GM19395 (cell line): ENCODE data around the gene CAMSAP1.

Experiments used
- ATAC-seq: cut with Tn5 transposase; IDR thresholded peaks from one replicate; pipeline ENCODE4 v1.9.1; 2021; ENCODE audit warnings: mild to moderate bottlenecking, moderate library complexity; ENCODE audit not compliant: unreplicated experiment

Gene CAMSAP1

GRCh38 chr9:135883410-135884089, 23.8 kb downstream of the CAMSAP1 start:
- no peak for ATAC-seq

GRCh38 chr9:135882011-135882410, 25.3 kb downstream of the CAMSAP1 start:
- ATAC-seq = no peak

GRCh38 chr9:135880438-135880837, 26.9 kb downstream of the CAMSAP1 start:
- no peak for ATAC-seq

GRCh38 chr9:135879619-135880018, 27.7 kb downstream of the CAMSAP1 start:
- no peak for ATAC-seq

GRCh38 chr9:135879237-135879601, 28.1 kb downstream of the CAMSAP1 start:
- ATAC-seq = no peak

- ATAC-seq = no peak
Measured at GRCh38 chr9:135878528-135879236, 28.7 kb downstream of the CAMSAP1 start.

- no peak for ATAC-seq
Measured at GRCh38 chr9:135877791-135878527, 29.4 kb downstream of the CAMSAP1 start.

GRCh38 chr9:135876936-135877335, 30.4 kb downstream of the CAMSAP1 start:
- no peak for ATAC-seq

GRCh38 chr9:135874859-135875258, 32.5 kb downstream of the CAMSAP1 start:
- ATAC-seq = no peak

- ATAC-seq = no peak
Measured at GRCh38 chr9:135869909-135870308, 37.4 kb downstream of the CAMSAP1 start.

GRCh38 chr9:135865531-135865930, 41.8 kb downstream of the CAMSAP1 start:
- no peak for ATAC-seq

- ATAC-seq = no peak
Measured at GRCh38 chr9:135864447-135865049, 42.8 kb downstream of the CAMSAP1 start.

- ATAC-seq = no peak
Measured at GRCh38 chr9:135862809-135863208, 44.5 kb downstream of the CAMSAP1 start.

- no peak for ATAC-seq
Measured at GRCh38 chr9:135858491-135859185, 48.7 kb downstream of the CAMSAP1 start.

- no peak for ATAC-seq
Measured at GRCh38 chr9:135857843-135858242, 49.5 kb downstream of the CAMSAP1 start.

GRCh38 chr9:135857371-135857786, 50.0 kb downstream of the CAMSAP1 start:
- no peak for ATAC-seq

GRCh38 chr9:135851748-135852147, 55.6 kb downstream of the CAMSAP1 start:
- ATAC-seq = no peak

- no peak for ATAC-seq
Measured at GRCh38 chr9:135850737-135851136, 56.6 kb downstream of the CAMSAP1 start.

- no peak for ATAC-seq
Measured at GRCh38 chr9:135849181-135849580, 58.2 kb downstream of the CAMSAP1 start.

- ATAC-seq = no peak
Measured at GRCh38 chr9:135848341-135849047, 58.9 kb downstream of the CAMSAP1 start.
